Activated CD8-positive, alpha-beta memory T cell treated with anti-CD3 and anti-CD28 coated beads, Interleukin-2, amount 50 U/mL, for 48 hours (primary cell): Measurements from ENCODE around the gene GNG4.

ENCODE experiments used
- DNase-seq: peaks from one replicate; pipeline ENCODE4 v3.0.0-alpha.2; 2020

GNG4 gene

DNA sequence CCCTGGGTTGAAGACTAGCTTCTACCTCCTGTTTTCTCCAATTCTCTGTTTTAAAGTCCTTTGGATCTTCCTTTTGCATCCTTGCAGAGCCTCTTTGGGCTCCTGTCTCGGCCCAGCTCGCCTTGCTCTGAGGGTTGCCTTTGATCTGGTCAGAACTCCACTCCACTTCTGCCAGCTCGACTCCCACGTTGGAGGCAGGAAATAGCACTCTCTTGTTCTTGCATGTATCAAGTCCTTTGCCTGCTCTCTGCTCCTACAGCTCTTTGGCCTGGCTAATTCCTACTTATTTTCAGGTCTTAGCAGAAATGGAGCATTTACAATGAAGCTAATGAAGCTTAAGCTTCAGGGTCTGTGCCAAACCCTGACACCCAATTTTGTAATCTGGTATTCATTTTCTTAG is 124.3 kb downstream of the GNG4 start:
- DNase-seq, result no peak

DNA sequence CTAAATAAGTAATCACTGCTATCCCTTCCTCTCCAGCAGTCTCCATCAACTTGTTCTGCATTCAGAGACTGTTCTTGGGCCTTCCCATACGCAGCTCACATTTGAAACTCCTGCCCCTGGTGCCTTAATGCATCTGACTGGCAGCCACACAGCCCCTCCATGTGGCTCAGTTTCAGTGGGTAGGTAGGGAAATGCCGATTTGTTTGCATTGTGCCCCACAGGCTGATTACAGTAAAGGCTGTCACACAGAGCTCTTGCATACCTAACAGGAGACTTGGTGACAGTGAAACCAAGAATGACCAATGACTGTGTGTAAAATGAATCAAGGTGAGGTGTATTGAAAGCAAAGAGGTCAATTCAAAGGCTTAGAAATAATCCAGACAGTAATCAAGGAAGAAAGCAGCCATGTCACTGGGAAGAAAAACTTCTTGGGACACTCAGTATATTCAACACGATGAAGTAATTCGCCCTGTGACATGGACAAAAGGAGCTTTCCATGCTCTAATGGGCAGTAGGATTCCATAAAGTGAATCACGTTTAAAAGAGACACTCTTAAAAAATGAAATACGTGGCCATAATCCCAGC is 132.6 kb downstream of the GNG4 start:
- DNase-seq, result no peak

DNA sequence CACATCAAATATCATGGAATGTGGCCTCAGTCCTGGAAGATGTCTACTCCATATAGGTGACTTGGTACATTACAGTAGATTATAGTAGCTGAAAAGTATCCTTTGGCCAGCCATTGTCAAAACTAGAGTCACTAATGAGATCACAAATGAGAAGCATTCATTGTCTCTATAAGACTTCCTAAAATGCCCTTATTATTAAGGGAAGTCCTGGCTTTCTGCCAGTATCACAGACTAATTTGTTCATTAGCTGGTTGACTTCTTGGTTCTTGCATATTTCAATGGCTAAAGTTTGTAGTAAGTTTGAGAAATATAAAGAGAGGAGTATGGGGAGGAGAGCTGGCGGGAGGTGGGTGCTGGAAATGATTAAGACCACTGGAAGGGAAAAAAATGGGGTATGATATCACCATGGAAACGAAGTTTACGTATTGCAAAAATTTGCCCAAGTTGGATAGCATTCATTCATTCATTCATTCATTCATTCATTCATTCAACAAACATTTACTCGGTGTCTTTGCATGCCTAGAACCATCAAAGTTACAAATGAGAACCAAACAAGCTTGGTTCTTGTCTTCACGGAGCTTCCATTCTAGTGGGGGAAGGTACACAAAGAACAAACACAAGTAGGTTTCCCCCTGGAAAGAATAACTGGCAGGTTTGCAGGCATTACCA is 133.6 kb downstream of the GNG4 start:
- no peak for DNase-seq

DNA sequence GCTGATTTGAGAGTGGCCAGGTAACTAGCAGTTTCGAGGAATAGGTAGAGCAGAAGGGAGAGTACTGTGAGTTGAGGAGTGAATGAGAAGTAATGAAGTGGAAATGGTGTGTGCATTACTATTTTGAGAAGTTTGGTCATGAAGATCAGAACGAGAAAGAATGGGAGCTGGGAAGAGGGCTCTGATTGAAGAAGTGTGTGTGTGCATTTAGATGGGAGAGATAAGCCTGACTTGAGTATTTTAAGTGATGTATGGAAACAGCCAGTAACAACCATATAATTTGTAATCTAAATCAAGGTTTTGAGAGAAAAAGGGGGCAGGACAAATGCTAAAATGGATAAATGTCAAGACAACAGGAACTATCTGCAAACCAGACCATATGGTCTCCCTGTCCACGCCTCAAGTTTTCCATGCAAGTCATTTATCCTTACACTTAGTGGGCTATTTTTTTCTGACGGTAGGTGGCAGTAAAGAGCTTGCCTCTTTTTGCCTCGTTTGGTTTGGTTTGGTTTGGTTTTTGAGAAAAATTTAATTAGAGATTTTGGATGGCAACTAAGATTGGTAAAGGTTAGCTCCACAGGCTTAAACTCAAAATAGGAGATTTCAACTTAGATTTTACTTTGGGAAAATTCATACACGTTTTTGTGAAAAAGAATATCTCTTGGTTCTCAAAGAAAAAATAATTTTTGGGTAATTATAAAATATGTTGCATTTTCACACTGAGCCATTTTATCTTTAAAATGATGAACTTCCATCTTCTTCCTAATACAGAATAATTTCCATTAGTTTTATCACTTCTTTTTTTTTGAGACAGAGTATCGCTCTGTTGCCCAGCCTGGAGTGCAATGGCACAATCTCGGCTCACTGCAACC is 135.9 kb downstream of the GNG4 start:
- DNase-seq, result no peak

DNA sequence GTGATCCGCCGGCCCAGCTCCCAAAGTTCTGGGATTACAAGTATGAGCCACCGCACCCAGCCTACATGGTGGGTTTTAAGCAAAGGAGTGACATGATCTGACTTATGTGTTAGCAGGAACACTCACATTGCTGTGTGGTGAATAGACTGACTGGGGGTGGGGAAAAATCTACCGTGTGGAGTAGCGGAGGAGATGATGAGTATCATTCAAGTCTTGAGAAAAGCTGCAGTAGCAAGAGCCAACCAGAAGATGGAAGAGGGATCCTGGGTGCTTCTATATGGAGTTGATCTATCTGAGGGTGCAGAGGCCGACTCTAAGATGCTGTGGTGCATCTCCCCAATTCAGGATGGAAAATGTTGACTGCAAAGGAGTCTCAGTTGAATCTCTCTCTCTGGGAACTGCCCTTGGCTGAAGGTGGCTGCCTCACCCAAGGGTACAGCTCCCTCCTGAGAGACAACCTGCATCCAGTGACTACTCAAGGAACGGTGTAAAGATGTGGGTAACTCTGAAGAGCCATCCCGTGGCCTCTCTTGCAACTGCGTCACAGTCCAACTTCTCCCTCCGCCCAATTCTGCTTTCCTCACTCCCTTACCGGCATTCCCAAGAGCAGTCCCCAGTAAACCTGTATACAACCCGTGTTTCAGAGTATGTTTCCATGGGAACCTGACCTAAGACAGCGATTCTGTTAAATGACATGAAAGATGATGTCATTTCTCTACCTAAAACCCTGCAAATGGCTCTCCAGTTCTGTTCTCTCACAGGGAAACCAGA is 137.9 kb downstream of the GNG4 start:
- DNase-seq, result no peak

DNA sequence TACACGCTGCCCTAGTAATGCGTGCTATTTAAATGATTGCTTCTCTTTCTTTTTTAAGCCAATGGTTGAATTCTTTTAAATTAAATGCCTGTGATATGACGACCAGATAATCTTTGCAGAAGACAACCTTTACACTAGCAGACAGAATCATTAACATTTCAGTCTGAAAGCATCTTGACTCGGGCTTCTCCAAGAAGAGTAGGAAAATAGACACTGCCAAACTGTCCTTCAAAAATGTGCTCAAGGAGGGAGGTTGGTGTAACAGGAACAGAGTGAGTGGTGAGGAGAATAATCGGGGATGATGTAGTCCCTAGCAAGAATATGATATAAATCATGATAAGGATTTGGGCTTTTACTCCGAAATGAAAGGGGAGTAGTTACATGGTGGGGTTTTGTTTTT is 138.8 kb downstream of the GNG4 start:
- no peak for DNase-seq

DNA sequence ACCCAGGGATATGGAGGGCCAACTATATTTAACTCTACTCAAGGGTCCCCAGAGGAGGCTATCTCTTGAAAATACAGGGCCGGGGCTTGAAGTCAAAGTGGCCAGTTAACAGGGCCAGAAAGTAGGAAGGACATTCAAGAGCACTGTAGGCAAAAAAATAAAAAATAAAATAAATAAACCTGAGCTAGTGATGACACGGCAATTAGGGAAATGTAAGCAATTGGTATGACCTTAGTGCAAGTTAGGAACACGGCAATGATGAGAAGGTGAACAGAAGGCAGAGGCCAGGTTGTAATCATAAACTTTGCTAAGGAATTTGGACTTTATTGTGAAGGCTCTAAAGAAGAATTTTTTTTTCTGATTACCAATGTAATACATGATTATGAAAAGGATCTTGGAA is 142.0 kb downstream of the GNG4 start:
- no peak for DNase-seq

DNA sequence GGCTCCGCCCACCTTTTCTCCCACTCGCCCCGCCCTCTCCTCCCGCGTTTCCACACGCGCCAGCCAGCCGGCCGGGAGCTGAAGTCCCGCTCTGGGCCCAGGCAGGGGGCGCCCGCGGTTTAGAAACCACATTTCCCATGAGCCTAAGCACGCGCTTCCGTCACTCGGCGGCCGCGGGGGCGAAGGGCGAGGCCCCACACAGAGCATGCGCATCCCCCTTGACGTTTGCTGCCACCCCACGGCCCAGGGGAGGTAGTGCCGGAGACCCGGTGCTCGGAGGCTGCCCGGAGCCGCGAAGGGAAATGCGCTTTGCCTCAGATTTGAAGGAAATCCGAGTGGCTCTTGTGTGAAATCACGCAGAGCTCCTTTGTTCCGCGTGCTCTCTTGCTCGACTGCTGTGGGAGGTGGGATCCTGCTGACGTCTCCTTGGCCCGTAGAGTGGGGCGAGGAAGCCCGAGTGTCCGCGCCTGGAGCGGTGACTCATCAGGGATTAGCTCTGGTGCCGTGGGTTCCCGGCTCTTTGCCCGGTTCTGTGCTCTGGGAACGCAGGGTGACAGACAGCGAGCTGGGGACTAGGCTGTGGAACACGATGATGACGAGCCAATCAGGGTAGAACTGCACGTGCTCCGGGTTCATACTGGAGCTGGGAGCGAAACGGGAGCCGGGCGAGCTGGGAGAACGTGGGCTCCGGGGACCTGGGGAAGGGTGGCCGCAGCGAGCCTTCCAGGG is 144.9 kb downstream of the GNG4 start:
- peak; percentile 98 for DNase-seq

DNA sequence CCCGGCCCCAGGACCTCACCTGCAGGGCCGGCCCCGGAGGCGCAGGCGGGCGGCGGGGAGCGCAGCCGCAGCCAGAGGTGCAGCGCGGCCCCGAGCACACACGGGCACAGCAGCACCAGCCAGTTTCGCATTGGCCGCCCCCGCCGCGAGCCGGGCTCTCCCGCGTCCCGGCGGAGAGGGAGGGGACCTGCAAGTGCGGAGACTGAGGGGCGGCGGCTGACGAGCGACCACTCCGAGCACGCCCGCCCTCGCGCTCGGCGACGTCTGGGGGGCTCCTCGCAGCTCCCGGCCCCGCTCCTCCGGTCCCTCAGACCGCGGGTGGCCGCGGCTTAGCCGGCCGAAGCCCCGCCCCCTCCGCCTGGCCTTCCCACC is 145.5 kb downstream of the GNG4 start, which contains the start of gene B3GALNT2:
Gene B3GALNT2 (minus strand): TSS at position 331 of the 372 bp plus-strand sequence. CDS start 200 bp downstream, at position 131.
- DNase-seq, result no peak

DNA sequence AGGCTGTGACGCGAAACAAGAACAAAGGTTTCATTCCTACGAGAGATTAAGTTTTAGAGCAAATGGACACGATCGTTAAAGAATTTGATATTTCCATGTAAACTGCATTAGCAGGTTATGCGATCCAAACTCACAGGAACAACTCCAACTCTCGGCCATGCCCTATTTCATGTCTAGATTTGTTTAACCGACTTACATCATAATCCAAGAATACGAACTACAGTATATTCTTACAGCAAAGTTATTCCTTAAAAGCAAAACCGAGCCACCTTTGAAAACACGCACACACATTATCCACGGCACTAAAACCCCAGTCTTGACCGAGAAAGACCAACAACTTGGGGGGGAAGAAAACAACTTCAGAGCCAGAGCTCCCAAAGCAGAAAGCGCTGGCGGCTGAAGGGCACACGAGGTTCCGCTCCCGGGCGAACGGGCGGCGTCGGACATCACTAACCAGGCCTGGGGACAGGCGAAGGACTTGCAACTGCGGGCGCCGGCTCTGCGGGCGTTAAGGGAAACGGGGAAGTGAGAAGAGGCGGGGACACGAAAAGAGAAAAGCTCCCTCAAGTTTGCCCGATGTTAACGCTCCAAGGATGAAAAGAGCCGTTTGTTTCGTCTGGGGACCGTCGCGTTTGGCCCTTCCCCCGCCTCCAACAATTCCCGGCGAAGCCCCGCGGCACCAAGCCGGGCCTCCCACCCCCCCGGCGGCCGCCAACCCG is 146.0 kb downstream of the GNG4 start:
- peak; percentile 69 for DNase-seq

DNA sequence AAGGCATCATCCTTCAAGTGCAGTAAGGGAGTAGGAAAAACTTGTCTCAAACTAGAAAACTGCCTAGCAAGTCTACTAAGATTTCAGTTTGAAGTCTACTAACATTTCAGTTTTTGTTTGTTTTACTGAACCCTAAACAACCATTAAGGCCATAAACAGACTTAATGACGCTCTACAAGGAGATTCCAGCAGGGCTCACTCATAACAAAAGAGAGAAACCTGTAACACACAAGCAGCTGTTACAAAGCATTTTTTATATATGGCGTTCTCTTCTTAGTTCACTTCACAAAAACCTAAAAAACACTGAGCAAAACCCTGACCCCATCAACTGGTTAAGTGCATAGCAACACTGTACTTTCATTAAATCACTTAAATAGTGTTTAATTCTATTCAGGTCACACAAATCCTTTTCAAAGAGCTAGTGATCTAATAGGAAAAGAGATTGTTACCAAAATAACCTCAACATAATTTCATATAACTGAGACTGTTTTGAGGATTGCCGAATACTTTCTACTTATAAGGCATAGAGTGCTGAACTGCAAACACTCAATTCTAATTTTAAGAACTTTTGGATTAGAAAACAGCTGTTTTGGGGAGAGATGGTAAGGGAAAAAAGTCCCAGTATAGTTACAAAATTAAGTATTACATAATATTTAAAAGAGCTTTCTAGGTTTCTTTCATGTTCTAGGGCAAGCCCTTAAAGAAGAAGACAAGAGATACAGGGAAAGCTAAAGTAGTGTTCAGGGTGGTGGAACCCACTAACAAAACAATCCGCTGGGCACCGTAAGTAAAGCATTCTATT is 146.8 kb downstream of the GNG4 start:
- no peak for DNase-seq

DNA sequence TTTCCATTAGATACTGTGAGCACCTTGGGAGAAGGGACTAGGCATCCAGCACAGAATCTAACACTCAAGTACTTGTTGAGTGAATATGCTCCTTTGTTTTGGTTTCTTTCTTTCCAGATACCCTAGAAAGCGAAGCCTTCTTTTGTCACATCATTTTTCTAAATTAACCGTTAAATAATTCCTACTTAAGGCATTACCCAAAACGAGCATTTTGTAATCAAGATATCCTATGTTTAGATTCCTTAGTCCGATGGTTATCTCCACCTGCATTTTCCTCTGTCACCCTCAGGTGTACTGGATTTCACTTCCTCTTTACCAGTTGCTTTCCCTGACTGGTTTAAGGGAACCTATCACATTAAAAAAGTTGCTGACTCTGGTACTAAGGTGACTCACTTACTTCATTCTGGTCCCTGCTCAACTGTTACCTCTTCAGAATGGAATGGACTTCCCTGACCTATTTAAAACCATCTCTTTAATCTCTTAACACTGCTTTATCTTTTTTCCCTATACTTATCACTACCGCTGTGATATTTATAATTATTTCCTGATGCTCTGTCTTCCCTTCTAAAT is 148.5 kb downstream of the GNG4 start:
- no peak for DNase-seq
